Measurements from ENCODE around the gene LRTM2. TPM values are rescaled to one million over a fixed set of nuclear protein-coding genes. Genes with fewer than 3 reads are reported as not detected.

The LRTM2 gene
- total RNA-seq, 1 donor: not detected

- TF ChIP-seq, protein P1, sequence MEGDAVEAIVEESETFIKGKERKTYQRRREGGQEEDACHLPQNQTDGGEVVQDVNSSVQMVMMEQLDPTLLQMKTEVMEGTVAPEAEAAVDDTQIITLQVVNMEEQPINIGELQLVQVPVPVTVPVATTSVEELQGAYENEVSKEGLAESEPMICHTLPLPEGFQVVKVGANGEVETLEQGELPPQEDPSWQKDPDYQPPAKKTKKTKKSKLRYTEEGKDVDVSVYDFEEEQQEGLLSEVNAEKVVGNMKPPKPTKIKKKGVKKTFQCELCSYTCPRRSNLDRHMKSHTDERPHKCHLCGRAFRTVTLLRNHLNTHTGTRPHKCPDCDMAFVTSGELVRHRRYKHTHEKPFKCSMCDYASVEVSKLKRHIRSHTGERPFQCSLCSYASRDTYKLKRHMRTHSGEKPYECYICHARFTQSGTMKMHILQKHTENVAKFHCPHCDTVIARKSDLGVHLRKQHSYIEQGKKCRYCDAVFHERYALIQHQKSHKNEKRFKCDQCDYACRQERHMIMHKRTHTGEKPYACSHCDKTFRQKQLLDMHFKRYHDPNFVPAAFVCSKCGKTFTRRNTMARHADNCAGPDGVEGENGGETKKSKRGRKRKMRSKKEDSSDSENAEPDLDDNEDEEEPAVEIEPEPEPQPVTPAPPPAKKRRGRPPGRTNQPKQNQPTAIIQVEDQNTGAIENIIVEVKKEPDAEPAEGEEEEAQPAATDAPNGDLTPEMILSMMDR (IDR thresholded peaks at IDR 0.05; ENCODE audit: extremely low read depth, low read depth, low read length): no peak
- no peaks in the 10 kb centered on the region for H4K20me1 ChIP-seq (ENCODE audit: insufficient read depth, low read length)
- H3K27me3 ChIP-seq (ENCODE audit: insufficient read depth, low read length): no peaks in the 10 kb centered on the region
- no peaks in the 10 kb centered on the region for H3K9me3 ChIP-seq (ENCODE audit: low read depth, low read length)
- DNase-seq (ENCODE audit: insufficient read length, low spot score, missing footprints): peak; percentile 98
- H3K79me2 ChIP-seq (ENCODE audit: insufficient read depth, low read length): no peaks in the 10 kb centered on the region
- peak overlapping the region; percentile 91 for H2AFZ ChIP-seq (ENCODE audit: low read length)
- no peak overlapping the region for H3K27ac ChIP-seq (ENCODE audit: low read depth, low read length)
- H3K4me1 ChIP-seq (ENCODE audit: insufficient read depth, low read length): peaks cover 21% of the 10 kb centered on the region
- no peak overlapping the region for H3K4me3 ChIP-seq (ENCODE audit: insufficient read depth, low read length)
- H3K4me2 ChIP-seq (ENCODE audit: insufficient read depth, low read length): no peak overlapping the region
- H3K36me3 ChIP-seq (ENCODE audit: insufficient read depth, low read length): no peaks in the 10 kb centered on the region
These were observed 15.6 kb upstream of the LRTM2 start for GRCh38 chr12:1804545-1805332.

GRCh38 chr12:1805441-1806081 lies 14.8 kb upstream of the LRTM2 start:
- H3K4me1 ChIP-seq (ENCODE audit: insufficient read depth, low read length): peaks cover 20% of the 10 kb centered on the region
- H3K27me3 ChIP-seq (ENCODE audit: insufficient read depth, low read length): no peaks in the 10 kb centered on the region
- TF ChIP-seq, protein P1 (IDR thresholded peaks at IDR 0.05; ENCODE audit: extremely low read depth, low read depth, low read length): no peak
- no peak overlapping the region for H3K4me2 ChIP-seq (ENCODE audit: insufficient read depth, low read length)
- H3K9me3 ChIP-seq (ENCODE audit: low read depth, low read length): no peaks in the 10 kb centered on the region
- H3K36me3 ChIP-seq (ENCODE audit: insufficient read depth, low read length): no peaks in the 10 kb centered on the region
- H4K20me1 ChIP-seq (ENCODE audit: insufficient read depth, low read length): no peaks in the 10 kb centered on the region
- DNase-seq (ENCODE audit: insufficient read length, low spot score, missing footprints): no peak
- H3K27ac ChIP-seq (ENCODE audit: low read depth, low read length): no peak overlapping the region
- peak overlapping the region; percentile 35 for H2AFZ ChIP-seq (ENCODE audit: low read length)
- H3K4me3 ChIP-seq (ENCODE audit: insufficient read depth, low read length): no peak overlapping the region
- no peaks in the 10 kb centered on the region for H3K79me2 ChIP-seq (ENCODE audit: insufficient read depth, low read length)

- Histone ChIP-seq H3K4me2 (ENCODE audit: insufficient read depth, low read length) (no peak overlapping the region), H3K4me1 (ENCODE audit: insufficient read depth, low read length) (peaks cover 11% of the 10 kb centered on the region), H3K36me3 (ENCODE audit: insufficient read depth, low read length) (no peaks in the 10 kb centered on the region), H3K79me2 (ENCODE audit: insufficient read depth, low read length) (no peaks in the 10 kb centered on the region), H2AFZ (ENCODE audit: low read length) (peak overlapping the region; percentile 35), H3K4me3 (ENCODE audit: insufficient read depth, low read length) (no peak overlapping the region), H3K9me3 (ENCODE audit: low read depth, low read length) (no peaks in the 10 kb centered on the region), H4K20me1 (ENCODE audit: insufficient read depth, low read length) (no peaks in the 10 kb centered on the region), H3K27me3 (ENCODE audit: insufficient read depth, low read length) (no peaks in the 10 kb centered on the region), H3K27ac (ENCODE audit: low read depth, low read length) (no peak overlapping the region)
- TF ChIP-seq, protein P1 (IDR thresholded peaks at IDR 0.05; ENCODE audit: extremely low read depth, low read depth, low read length): no peak
- DNase-seq (ENCODE audit: insufficient read length, low spot score, missing footprints): no peak
These were observed 13.9 kb upstream of the LRTM2 start for GRCh38 chr12:1806301-1807086.

All from osteoblast (primary cell).